GM18502 (cell line): ENCODE measurements around the gene RIC3.

Experiments
- ATAC-seq: cut with Tn5 transposase; IDR thresholded peaks from one replicate; pipeline ENCODE4 v1.9.1; 2021; ENCODE audit warnings: mild to moderate bottlenecking; ENCODE audit not compliant: unreplicated experiment, poor library complexity

Gene RIC3

GRCh38 chr11:8091721-8092120 is 77.1 kb downstream of the RIC3 start:
- ATAC-seq: no peak

GRCh38 chr11:8090756-8091155 is 78.1 kb downstream of the RIC3 start:
- ATAC-seq: no peak

- ATAC-seq: no peak
Measured at GRCh38 chr11:8089791-8090510, 78.9 kb downstream of the RIC3 start.

- no peak for ATAC-seq
Measured at GRCh38 chr11:8087756-8088155, 81.1 kb downstream of the RIC3 start.

GRCh38 chr11:8087185-8087584 is 81.6 kb downstream of the RIC3 start:
- no peak for ATAC-seq

- ATAC-seq: no peak
Measured at GRCh38 chr11:8086571-8086970, 82.3 kb downstream of the RIC3 start.

GRCh38 chr11:8086001-8086479 is 82.8 kb downstream of the RIC3 start:
- no peak for ATAC-seq

GRCh38 chr11:8085011-8085645 is 83.7 kb downstream of the RIC3 start:
- ATAC-seq: no peak

GRCh38 chr11:8084352-8084751 is 84.5 kb downstream of the RIC3 start:
- no peak for ATAC-seq

GRCh38 chr11:8083871-8084281 is 84.9 kb downstream of the RIC3 start:
- ATAC-seq: no peak

GRCh38 chr11:8083088-8083395 is 85.8 kb downstream of the RIC3 start:
- no peak for ATAC-seq

GRCh38 chr11:8082391-8083087 is 86.3 kb downstream of the RIC3 start:
- no peak for ATAC-seq

- no peak for ATAC-seq
Measured at GRCh38 chr11:8081591-8082250, 87.1 kb downstream of the RIC3 start.

GRCh38 chr11:8080674-8081590 is 87.9 kb downstream of the RIC3 start, which contains the start of gene TUB:
TUB (plus strand) TSS chr11:8081211; CDS start chr11:8081511, 300 bp downstream.
- no peak for ATAC-seq

GRCh38 chr11:8080069-8080670 is 88.7 kb downstream of the RIC3 start:
- ATAC-seq: no peak

GRCh38 chr11:8079111-8079675 is 89.6 kb downstream of the RIC3 start:
- ATAC-seq: no peak

GRCh38 chr11:8075119-8075726 is 93.6 kb downstream of the RIC3 start:
- ATAC-seq: no peak

- no peak for ATAC-seq
Measured at GRCh38 chr11:8071616-8072581, 96.9 kb downstream of the RIC3 start.
